K562 treated with DMSO at 1 percent for 48 hours (cell line): Measurements from ENCODE around the gene RAD52. TPM values are rescaled to one million over a fixed set of nuclear protein-coding genes. Genes with fewer than 3 reads are reported as not detected.

ENCODE experiments used
- total RNA-seq: library from RNA; unstranded; fragments of 300-600 nt; gene quantifications from 2 replicates; pipeline ENCODE4 v1.2.3, GENCODE V29; 2022; ENCODE audit warnings: low replicate concordance; ENCODE audit errors: extremely low read depth

RAD52 gene
- total RNA-seq = not detected in 2 replicates

GRCh38 chr12:949453-950191 lies at the start of gene RAD52:
RAD52 (minus strand) TSS chr12:949694; CDS start chr12:933058, 16,636 bp downstream.

GRCh38 chr12:990661-991349 lies 41.3 kb upstream of the RAD52 start, which contains the start of gene ERC1:
ERC1 (plus strand) TSS chr12:991223; CDS start chr12:1027904, 36,681 bp downstream.

Other genes with a start within 250 kb of the RAD52 start
- gene WNK1, start 197.1 kb downstream of the RAD52 start, total RNA-seq = 43.6 TPM in 1 of 2 replicates, not detected in the other
- not detected in 2 replicates for gene ERC1, start 41.5 kb upstream of the RAD52 start, total RNA-seq